BLaER1 (cell line): Measurements from ENCODE around the gene SLC38A9.

Experiments
- H3K27ac ChIP-seq: shearing (Covaris generic); formaldehyde crosslinking; 2 replicates; pipeline ENCODE4 v1.8.1; 2022
- H3K27me3 ChIP-seq: shearing (Covaris generic); formaldehyde crosslinking; 2 replicates; pipeline ENCODE4 v1.8.1; 2022
- H3K36me3 ChIP-seq: shearing (Covaris generic); formaldehyde crosslinking; 2 replicates; pipeline ENCODE4 v1.8.1; 2022
- H3K4me1 ChIP-seq: shearing (Covaris generic); formaldehyde crosslinking; 2 replicates; pipeline ENCODE4 v1.8.1; 2022
- H3K4me2 ChIP-seq: shearing (Covaris generic); formaldehyde crosslinking; 2 replicates; pipeline ENCODE4 v1.8.1; 2022
- H3K4me3 ChIP-seq: shearing (Covaris generic); formaldehyde crosslinking; 2 replicates; pipeline ENCODE4 v1.8.1; 2022
- H3K9ac ChIP-seq: shearing (Covaris generic); formaldehyde crosslinking; 2 replicates; pipeline ENCODE4 v1.8.1; 2022
- H3K9me3 ChIP-seq: shearing (Covaris generic); formaldehyde crosslinking; 2 replicates; pipeline ENCODE4 v1.8.1; 2022
- H4K20me1 ChIP-seq: shearing (Covaris generic); formaldehyde crosslinking; 2 replicates; pipeline ENCODE4 v1.8.1; 2022
- Cebpa-rat ChIP-seq: shearing (Covaris generic); IDR thresholded peaks from 2 replicates; pipeline ENCODE4 v1.8.1; 2022

The SLC38A9 gene

DNA sequence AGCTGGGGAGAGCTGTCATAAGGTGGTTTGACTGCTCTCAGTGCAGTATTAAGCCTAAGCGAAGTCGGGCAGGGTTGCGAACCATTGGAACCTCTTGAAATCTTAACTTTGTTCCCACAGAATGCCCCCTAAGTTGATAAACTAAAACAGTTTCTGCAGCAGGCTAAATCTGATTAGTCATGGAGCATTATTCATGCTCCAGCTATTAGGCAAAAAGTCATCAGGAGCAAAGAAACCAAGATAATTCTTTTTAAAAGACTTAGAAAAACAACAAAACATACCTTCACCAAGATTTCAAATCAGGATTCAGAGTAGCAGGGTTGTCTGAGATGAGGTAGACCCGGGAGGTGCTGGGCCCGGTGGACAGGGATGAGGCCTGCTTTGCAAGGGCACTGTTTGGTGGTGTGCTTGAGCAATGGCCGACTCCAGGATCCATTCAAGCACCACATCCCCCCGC, 107.5 kb downstream of the SLC38A9 start:
- Histone ChIP-seq H3K9me3 (no peaks in the 10 kb centered on the region), H3K4me2 (no peak overlapping the region), H4K20me1 (no peaks in the 10 kb centered on the region), H3K36me3 (no peaks in the 10 kb centered on the region), H3K27ac (no peak overlapping the region), H3K27me3 (no peaks in the 10 kb centered on the region), H3K9ac (no peak overlapping the region), H3K4me1 (peaks cover 15% of the 10 kb centered on the region), H3K4me3 (no peak overlapping the region)
- no peak for TF ChIP-seq Cebpa-rat

DNA sequence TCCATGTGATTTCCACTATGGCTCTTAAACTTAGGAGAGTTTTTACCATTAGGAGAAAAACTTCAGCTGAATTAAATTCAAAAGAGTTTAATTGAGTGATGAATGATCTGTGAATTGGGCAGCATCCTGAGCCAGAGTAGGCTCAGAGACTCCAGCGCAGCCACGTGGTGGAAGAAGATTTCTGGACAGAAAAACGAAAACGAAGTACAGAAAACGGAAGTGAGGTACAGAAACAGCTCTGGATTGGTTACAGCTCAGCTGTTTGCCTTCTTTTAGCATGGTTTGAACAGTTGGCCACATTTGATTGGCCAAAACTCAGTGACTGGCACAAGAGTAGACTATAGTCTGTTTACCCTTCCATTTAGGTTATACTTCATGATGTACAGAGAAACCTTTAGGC, 108.2 kb downstream of the SLC38A9 start:
- no peaks in the 10 kb centered on the region for H4K20me1 ChIP-seq
- peaks cover 15% of the 10 kb centered on the region for H3K4me1 ChIP-seq
- no peaks in the 10 kb centered on the region for H3K9me3 ChIP-seq
- H3K36me3 ChIP-seq = no peaks in the 10 kb centered on the region
- no peak overlapping the region for H3K4me3 ChIP-seq
- TF ChIP-seq Cebpa-rat = no peak
- H3K27ac ChIP-seq = no peak overlapping the region
- H3K27me3 ChIP-seq = no peaks in the 10 kb centered on the region
- no peak overlapping the region for H3K9ac ChIP-seq
- no peak overlapping the region for H3K4me2 ChIP-seq

DNA sequence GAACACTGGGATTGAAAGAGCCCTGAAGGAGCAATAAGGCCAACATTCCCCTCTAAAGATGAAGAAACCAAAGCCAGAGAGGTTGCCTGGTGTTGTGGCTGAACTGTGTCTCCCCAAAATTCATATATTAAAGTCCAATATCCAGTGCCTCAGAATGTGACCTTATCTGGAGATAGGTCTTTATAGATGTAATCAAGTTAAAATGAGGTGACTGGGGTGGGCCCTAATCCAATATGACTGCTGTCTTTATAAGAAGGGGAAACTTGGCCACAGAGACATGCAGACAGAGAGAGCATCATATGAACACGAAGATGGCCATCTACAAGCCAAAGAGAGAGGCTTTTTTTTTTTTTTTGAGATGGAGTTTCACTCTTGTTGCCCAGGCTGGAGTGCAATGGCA, 110.5 kb downstream of the SLC38A9 start:
- no peak overlapping the region for H3K4me3 ChIP-seq

DNA sequence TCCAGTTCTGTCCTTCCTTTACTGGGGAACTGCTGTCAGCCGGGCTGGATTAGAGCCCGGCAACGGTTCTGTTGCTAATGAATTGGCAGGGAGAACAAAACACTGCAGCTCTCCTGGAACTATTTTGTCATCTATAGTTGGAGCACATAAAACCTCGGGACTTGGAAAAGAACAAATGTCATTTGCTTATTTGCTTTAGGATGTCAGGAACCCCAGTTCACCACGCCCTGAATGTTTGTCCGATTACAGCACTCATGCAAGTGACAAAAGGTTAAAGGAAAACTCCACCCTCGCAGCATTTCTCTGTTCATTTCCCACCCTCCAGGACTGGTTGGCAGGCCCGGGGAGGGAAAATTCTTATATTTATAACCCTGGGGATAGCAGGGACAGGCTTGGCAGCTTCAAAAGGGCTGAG, 110.9 kb downstream of the SLC38A9 start:
- Histone ChIP-seq H3K4me3 (no peak overlapping the region), H4K20me1 (no peaks in the 10 kb centered on the region), H3K4me1 (peaks cover 15% of the 10 kb centered on the region), H3K9me3 (no peaks in the 10 kb centered on the region), H3K9ac (no peak overlapping the region), H3K27me3 (no peaks in the 10 kb centered on the region), H3K4me2 (peak overlapping the region; percentile 43), H3K36me3 (no peaks in the 10 kb centered on the region), H3K27ac (0 out of 2 replicates have a peak overlapping the region, but pooled peaks have one; percentile 5)
- no peak for TF ChIP-seq Cebpa-rat

More for the DNA sequence above, 110.5 kb downstream of the SLC38A9 start:
- Histone ChIP-seq H3K4me1 (peaks cover 15% of the 10 kb centered on the region), H3K36me3 (no peaks in the 10 kb centered on the region), H4K20me1 (no peaks in the 10 kb centered on the region), H3K9me3 (no peaks in the 10 kb centered on the region), H3K27ac (no peak overlapping the region), H3K4me2 (no peak overlapping the region), H3K9ac (no peak overlapping the region), H3K27me3 (no peaks in the 10 kb centered on the region)
- TF ChIP-seq Cebpa-rat = no peak

DNA sequence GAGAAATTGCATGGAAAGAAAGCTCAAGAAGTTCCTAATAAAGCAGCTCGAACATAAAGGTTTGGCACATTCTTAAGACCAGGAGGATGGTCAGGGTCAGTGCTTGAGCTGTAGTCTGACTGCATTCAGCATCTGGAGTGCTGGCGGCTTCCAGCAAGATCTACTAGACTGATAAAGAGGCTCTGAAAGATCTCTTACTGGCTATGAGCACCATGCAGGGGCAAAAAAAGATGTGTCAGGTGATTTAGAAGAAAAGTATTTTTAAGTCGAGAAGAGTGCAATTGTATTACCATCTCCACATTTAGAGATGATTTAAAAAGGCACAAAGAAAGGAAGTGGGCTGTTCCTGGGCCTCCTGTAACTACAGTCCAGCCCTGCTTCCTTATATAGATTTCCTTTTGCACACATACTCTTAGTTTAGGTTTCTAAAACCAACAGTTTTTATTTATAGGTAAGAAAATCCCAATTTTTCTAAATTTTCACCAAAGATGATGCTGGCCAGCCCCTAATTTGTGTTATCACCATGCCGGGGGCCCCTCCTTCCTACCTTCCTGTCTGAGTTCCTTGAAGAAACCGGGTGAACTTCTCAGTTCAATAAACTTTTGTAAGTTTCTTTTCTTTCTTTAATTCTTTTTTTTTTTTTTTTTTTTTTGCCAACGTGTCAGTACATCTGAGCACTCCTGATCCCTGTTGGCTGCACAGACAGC, 111.5 kb downstream of the SLC38A9 start:
- H3K27ac ChIP-seq = 0 out of 2 replicates have a peak overlapping the region, but pooled peaks have one; percentile 5
- H3K4me2 ChIP-seq = peak overlapping the region; percentile 43
- no peak overlapping the region for H3K4me3 ChIP-seq
- H3K36me3 ChIP-seq = no peaks in the 10 kb centered on the region
- no peaks in the 10 kb centered on the region for H4K20me1 ChIP-seq
- peaks cover 15% of the 10 kb centered on the region for H3K4me1 ChIP-seq
- no peaks in the 10 kb centered on the region for H3K9me3 ChIP-seq
- no peak overlapping the region for H3K9ac ChIP-seq
- TF ChIP-seq Cebpa-rat = no peak
- H3K27me3 ChIP-seq = no peaks in the 10 kb centered on the region

DNA sequence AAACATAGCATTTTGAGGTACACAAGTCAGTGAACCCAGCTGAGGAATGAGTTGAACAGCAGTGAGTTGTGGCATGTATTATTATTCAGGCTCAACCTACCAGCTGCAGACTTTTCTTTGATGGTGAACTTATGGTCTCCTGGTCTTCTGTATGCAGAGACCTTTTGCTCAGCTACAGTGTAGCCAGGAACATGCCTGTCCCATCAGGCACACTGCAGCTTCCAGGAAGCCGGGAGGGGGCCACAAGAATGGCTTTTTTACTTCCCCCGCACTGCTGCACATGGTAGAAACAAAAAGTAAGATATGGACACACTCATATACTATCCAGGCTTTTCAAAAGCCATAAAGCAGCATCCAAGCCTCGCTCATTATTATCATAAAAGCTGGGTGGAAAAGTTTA, 112.0 kb downstream of the SLC38A9 start:
- peaks cover 15% of the 10 kb centered on the region for H3K4me1 ChIP-seq
- no peaks in the 10 kb centered on the region for H3K36me3 ChIP-seq
- H3K4me2 ChIP-seq = peak overlapping the region; percentile 43
- H3K4me3 ChIP-seq = no peak overlapping the region
- no peak overlapping the region for H3K9ac ChIP-seq
- TF ChIP-seq Cebpa-rat = no peak
- H3K27me3 ChIP-seq = no peaks in the 10 kb centered on the region
- H3K9me3 ChIP-seq = no peaks in the 10 kb centered on the region
- no peak overlapping the region for H3K27ac ChIP-seq
- no peaks in the 10 kb centered on the region for H4K20me1 ChIP-seq

DNA sequence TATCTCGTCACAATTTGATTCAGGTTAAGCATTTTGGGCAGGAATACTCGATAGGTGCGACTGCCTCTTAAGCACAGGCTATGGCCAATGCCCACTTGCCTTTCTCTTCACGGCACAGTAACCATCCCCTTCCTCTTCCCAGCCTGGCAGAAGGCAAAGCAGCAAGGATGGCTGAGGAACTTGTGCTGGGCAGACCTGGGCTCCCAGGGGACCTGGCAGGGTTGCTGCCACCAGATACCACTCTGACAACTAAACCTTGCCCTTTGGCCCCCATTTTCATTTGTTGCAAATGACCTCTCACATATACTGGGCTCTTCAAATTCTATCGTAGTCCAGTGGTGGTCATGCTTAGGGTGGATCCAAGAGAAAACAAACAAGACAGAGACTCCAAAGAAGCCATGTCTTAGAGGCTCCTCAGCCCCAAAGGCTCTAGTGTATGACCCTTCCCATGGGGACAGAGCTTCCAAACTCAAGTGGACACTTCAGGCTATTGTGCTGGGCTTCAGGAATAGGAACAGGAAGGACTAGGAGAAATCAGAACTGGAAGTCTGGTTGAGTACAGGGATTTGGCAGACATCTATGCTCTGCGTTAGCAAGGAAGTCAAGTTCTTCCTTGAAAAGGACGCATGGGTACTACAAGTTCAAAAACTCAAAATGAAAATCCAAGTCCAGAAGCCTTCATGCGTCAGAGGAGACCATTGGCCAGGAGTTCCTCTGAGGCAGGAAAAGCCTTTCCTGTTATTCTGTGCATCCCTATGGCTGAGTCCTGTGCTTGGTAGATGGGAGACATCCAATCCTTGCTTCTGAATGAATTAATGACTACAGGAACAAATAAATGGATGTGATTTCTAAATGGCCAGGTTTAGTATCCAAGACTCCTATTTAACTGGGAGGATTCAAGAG, 112.7 kb downstream of the SLC38A9 start:
- Histone ChIP-seq H3K27ac (no peak overlapping the region), H4K20me1 (no peaks in the 10 kb centered on the region), H3K4me1 (peaks cover 15% of the 10 kb centered on the region), H3K27me3 (no peaks in the 10 kb centered on the region), H3K36me3 (no peaks in the 10 kb centered on the region), H3K4me2 (no peak overlapping the region), H3K9me3 (no peaks in the 10 kb centered on the region), H3K9ac (no peak overlapping the region), H3K4me3 (no peak overlapping the region)
- no peak for TF ChIP-seq Cebpa-rat

DNA sequence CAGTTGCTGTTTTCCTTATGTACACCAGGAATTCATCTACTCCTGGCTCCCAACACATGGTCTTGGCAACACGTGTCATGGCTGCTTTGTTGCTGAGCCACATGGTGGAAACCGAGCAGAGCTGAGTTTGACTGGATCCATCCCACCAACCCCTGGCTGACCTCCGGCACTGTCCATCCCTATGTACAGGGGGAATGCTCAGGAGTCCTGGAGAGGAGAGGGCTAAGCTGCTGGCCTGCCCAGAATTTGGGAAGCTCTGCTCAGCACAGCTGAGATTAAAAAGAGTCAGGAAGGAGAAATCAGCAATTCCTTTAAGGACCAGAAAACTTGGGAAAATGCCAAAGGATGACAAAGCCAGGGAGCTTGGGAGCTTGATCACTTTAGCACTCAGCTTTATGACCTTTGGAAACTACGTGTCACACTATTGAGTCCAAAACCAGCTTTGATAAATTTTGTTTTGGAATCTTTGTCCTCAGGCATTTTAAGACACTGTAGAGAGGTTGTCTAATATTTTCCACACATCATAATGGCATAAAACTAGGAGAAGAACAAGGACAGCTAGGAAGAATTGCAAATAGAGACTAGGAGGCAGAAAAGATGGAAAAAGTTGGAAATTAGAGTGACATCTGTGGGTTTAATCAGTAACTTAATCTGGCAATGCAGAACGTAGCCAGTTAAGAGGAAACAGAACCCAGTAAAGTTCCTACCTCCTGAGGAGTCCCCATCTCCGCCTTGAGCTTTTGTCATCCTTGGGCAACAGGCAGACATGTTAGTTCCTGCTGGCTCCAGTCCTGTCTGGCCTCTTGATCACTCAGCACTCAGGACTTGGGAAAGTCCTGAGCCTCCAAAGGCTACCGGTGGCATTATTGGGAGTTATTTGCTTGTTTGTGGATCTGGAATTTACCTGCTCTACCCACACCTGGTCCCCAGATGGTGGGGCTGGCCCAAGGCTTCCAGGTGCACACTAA, 114.8 kb downstream of the SLC38A9 start:
- Histone ChIP-seq H3K27ac (no peak overlapping the region), H3K4me3 (no peak overlapping the region), H3K27me3 (no peaks in the 10 kb centered on the region), H3K9me3 (no peaks in the 10 kb centered on the region), H4K20me1 (no peaks in the 10 kb centered on the region), H3K36me3 (no peaks in the 10 kb centered on the region), H3K4me2 (no peak overlapping the region), H3K9ac (no peak overlapping the region), H3K4me1 (peaks cover 15% of the 10 kb centered on the region)
- no peak for TF ChIP-seq Cebpa-rat

DNA sequence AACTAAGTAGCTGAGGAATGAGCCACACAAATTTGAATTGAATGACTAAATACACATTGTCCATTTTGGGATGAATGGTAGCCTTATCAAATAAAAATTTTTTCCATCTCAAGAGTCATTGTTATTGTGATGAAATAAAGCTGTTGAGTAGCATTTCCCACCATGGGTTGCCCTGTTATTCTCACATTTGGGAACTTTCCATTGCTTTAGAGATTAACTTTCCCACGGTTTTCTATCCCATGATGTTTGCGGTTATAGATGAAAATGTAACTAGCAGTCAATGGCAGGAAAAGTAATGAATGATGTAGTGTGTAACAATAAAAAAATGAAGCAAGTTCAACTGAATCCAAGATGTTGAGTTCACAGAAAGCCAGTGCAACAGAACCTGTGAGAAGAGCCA, 117.5 kb downstream of the SLC38A9 start:
- H3K4me1 ChIP-seq = no peaks in the 10 kb centered on the region
- H3K36me3 ChIP-seq = no peaks in the 10 kb centered on the region
- no peak overlapping the region for H3K4me3 ChIP-seq
- no peak overlapping the region for H3K4me2 ChIP-seq
- TF ChIP-seq Cebpa-rat = no peak
- no peak overlapping the region for H3K27ac ChIP-seq
- no peaks in the 10 kb centered on the region for H3K27me3 ChIP-seq
- no peak overlapping the region for H3K9ac ChIP-seq
- H3K9me3 ChIP-seq = no peaks in the 10 kb centered on the region
- H4K20me1 ChIP-seq = no peaks in the 10 kb centered on the region
